Eye (tissue), 1 donor: ENCODE results near the gene ATP5F1B.

Experiments
- DNase-seq: peaks from one replicate; pipeline ENCODE4 v3.0.0-alpha.2; 2015

The ATP5F1B gene

GRCh38 chr12:56616244-56616643, 29.5 kb downstream of the ATP5F1B start:
- DNase-seq = no peak

GRCh38 chr12:56614627-56615026, 31.2 kb downstream of the ATP5F1B start:
- DNase-seq = no peak

GRCh38 chr12:56604355-56604754, 41.4 kb downstream of the ATP5F1B start:
- DNase-seq = no peak

GRCh38 chr12:56602239-56602638, 43.5 kb downstream of the ATP5F1B start:
- no peak for DNase-seq

GRCh38 chr12:56601503-56601902, 44.3 kb downstream of the ATP5F1B start:
- DNase-seq = no peak

GRCh38 chr12:56600753-56601152, 45.0 kb downstream of the ATP5F1B start:
- DNase-seq = no peak

- DNase-seq = no peak
Observed at GRCh38 chr12:56599797-56600196, 46.0 kb downstream of the ATP5F1B start.

- DNase-seq = no peak
Observed at GRCh38 chr12:56599041-56599440, 46.7 kb downstream of the ATP5F1B start.

- DNase-seq = no peak
Observed at GRCh38 chr12:56596815-56597214, 49.0 kb downstream of the ATP5F1B start.

- peak; percentile 82 for DNase-seq
Observed at GRCh38 chr12:56593909-56594621, 51.7 kb downstream of the ATP5F1B start.

GRCh38 chr12:56591961-56592360, 53.8 kb downstream of the ATP5F1B start:
- DNase-seq = no peak

- DNase-seq = no peak
Observed at GRCh38 chr12:56591126-56591525, 54.7 kb downstream of the ATP5F1B start.

GRCh38 chr12:56590237-56590830, 55.5 kb downstream of the ATP5F1B start:
- no peak for DNase-seq

GRCh38 chr12:56589783-56590182, 56.0 kb downstream of the ATP5F1B start:
- no peak for DNase-seq
